ENCODE results near the gene ZMYND8. TPM values are rescaled to one million over a fixed set of nuclear protein-coding genes. Genes with fewer than 3 reads are reported as not detected.
A peak's percentile ranks its signal among the peaks of the same experiment; 100 is the strongest.

ZMYND8 gene
- total RNA-seq, 1 donor = 18.8 TPM

DNA sequence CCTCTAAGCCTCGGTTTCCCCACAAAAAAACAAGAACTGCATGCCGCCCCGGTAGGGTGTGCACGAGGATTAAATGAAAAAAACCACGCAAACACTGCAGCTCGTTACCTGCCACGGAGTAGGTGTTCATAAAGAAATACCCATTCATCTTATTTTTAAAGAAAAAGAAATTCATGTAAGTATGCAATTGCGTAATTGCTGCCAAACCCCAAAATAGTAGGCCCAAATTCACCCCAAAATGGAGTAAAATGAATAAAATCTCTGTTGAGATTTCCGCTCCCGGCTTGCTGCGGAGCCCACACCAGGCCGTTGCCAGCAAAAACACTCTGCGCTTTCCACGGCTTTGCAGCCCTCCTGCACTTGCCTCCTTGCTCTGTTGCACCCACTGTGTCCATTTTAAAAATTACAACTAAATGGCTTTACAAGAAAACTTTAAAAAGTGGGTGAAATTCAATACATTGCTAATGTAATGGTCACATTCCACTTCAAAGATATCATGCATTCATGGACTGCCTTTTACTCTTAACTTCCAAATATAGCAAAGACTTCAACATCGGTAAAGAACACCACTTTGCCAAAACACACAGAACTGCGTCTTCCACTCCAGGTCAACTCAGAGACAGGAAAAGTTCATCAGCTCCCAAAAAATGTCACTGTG, 125.0 kb downstream of the ZMYND8 start:
- peaks cover 34% of the 10 kb centered on the region for H3K4me1 ChIP-seq (ENCODE audit: insufficient read depth, low read length)
- peak overlapping the region; percentile 24 for H3K4me2 ChIP-seq (ENCODE audit: insufficient read depth, low read length)
- peak overlapping the region; percentile 77 for H3K27ac ChIP-seq (ENCODE audit: low read depth, low read length)
- H3K27me3 ChIP-seq (ENCODE audit: insufficient read depth, low read length) = no peaks in the 10 kb centered on the region
- peak; percentile 36 for TF ChIP-seq CTCF (IDR thresholded peaks at IDR 0.05; ENCODE audit: extremely low read depth, low read depth, low read length)
- H3K79me2 ChIP-seq (ENCODE audit: insufficient read depth, low read length) = no peaks in the 10 kb centered on the region
- peak; percentile 87 for DNase-seq (ENCODE audit: insufficient read length, low spot score, missing footprints)
- H4K20me1 ChIP-seq (ENCODE audit: insufficient read depth, low read length) = no peaks in the 10 kb centered on the region
- peaks cover 40% of the 10 kb centered on the region for H3K36me3 ChIP-seq (ENCODE audit: insufficient read depth, low read length)
- H3K4me3 ChIP-seq (ENCODE audit: insufficient read depth, low read length) = no peak overlapping the region
- H2AFZ ChIP-seq (ENCODE audit: low read length) = no peak overlapping the region
- H3K9me3 ChIP-seq (ENCODE audit: low read depth, low read length) = no peaks in the 10 kb centered on the region

DNA sequence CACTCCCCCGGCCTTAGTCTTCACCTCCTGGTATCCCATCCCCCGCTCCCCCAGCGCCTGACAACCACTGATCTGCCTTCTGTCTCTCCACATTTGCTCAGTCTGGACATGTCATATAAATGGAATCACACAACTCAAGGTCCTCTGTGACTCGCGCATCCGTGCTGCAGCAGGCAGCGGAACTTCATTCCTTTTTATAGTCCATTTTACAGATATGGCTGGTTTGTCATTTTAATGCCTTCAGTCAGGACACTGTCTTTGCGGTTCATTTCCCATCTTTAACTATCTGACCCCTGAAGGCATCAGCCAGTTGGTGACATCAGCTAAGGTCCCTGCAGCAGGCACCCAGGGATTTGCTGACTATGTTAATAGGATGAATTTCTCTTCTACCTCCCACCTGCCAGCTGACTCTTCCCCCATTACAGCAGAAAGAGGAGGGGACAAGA, 125.7 kb downstream of the ZMYND8 start:
- DNase-seq (ENCODE audit: insufficient read length, low spot score, missing footprints) = no peak
- H3K4me1 ChIP-seq (ENCODE audit: insufficient read depth, low read length) = peaks cover 34% of the 10 kb centered on the region
- no peak overlapping the region for H2AFZ ChIP-seq (ENCODE audit: low read length)
- no peaks in the 10 kb centered on the region for H3K79me2 ChIP-seq (ENCODE audit: insufficient read depth, low read length)
- peak overlapping the region; percentile 77 for H3K27ac ChIP-seq (ENCODE audit: low read depth, low read length)
- no peak for TF ChIP-seq CTCF (IDR thresholded peaks at IDR 0.05; ENCODE audit: extremely low read depth, low read depth, low read length)
- H3K4me2 ChIP-seq (ENCODE audit: insufficient read depth, low read length) = peak overlapping the region; percentile 24
- H4K20me1 ChIP-seq (ENCODE audit: insufficient read depth, low read length) = no peaks in the 10 kb centered on the region
- H3K9me3 ChIP-seq (ENCODE audit: low read depth, low read length) = no peaks in the 10 kb centered on the region
- H3K4me3 ChIP-seq (ENCODE audit: insufficient read depth, low read length) = no peak overlapping the region
- H3K36me3 ChIP-seq (ENCODE audit: insufficient read depth, low read length) = peaks cover 39% of the 10 kb centered on the region
- no peaks in the 10 kb centered on the region for H3K27me3 ChIP-seq (ENCODE audit: insufficient read depth, low read length)

DNA sequence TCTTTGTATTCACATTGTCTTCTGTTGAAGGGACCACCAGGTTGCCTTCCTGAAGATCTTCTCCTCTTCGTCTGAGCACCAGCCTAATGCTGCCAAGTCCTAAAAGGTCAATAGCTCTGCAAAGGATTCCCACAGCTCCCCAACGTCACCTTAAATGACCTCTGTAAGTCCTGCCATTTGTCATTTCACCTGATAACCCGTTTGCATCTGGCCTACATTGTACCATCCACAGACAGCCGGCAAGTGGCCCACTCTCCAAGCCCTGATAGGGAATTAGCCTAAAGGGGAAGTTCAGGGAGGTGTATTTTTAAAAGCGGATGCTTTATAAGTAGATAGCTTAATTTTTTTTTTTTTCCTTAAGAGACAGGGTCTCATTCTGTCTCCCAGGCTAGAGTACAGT, 127.8 kb downstream of the ZMYND8 start:
- no peak overlapping the region for H2AFZ ChIP-seq (ENCODE audit: low read length)
- no peaks in the 10 kb centered on the region for H3K9me3 ChIP-seq (ENCODE audit: low read depth, low read length)
- H3K4me1 ChIP-seq (ENCODE audit: insufficient read depth, low read length) = peaks cover 30% of the 10 kb centered on the region
- H3K27ac ChIP-seq (ENCODE audit: low read depth, low read length) = no peak overlapping the region
- H3K4me3 ChIP-seq (ENCODE audit: insufficient read depth, low read length) = no peak overlapping the region
- no peak for TF ChIP-seq CTCF (IDR thresholded peaks at IDR 0.05; ENCODE audit: extremely low read depth, low read depth, low read length)
- DNase-seq (ENCODE audit: insufficient read length, low spot score, missing footprints) = no peak
- H3K27me3 ChIP-seq (ENCODE audit: insufficient read depth, low read length) = no peaks in the 10 kb centered on the region
- no peaks in the 10 kb centered on the region for H3K79me2 ChIP-seq (ENCODE audit: insufficient read depth, low read length)
- H3K4me2 ChIP-seq (ENCODE audit: insufficient read depth, low read length) = no peak overlapping the region
- H3K36me3 ChIP-seq (ENCODE audit: insufficient read depth, low read length) = peaks cover 45% of the 10 kb centered on the region
- no peaks in the 10 kb centered on the region for H4K20me1 ChIP-seq (ENCODE audit: insufficient read depth, low read length)

DNA sequence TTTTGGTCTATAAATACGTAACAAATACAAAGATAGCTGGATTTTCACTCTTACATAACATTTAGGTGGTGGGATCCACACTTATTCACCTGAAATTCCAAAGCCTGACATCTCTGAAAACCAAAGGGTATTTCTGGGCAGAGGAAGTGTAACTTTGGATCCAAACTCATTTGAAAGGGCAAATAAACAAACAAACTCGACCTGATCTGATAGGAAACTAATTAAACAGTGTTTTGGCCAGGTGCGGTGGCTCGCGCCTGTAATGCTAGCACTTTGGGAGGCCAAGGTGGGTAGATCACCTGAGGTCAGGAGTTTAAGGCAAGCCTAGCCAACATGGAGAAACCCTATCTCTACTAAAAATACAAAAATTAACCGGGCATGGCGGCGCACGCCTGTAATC, 128.9 kb downstream of the ZMYND8 start:
- Histone ChIP-seq H3K9me3 (ENCODE audit: low read depth, low read length) (no peaks in the 10 kb centered on the region), H4K20me1 (ENCODE audit: insufficient read depth, low read length) (no peaks in the 10 kb centered on the region), H3K79me2 (ENCODE audit: insufficient read depth, low read length) (no peaks in the 10 kb centered on the region), H3K4me3 (ENCODE audit: insufficient read depth, low read length) (no peak overlapping the region), H3K4me1 (ENCODE audit: insufficient read depth, low read length) (peaks cover 22% of the 10 kb centered on the region), H2AFZ (ENCODE audit: low read length) (no peak overlapping the region), H3K36me3 (ENCODE audit: insufficient read depth, low read length) (peaks cover 52% of the 10 kb centered on the region), H3K27ac (ENCODE audit: low read depth, low read length) (no peak overlapping the region), H3K4me2 (ENCODE audit: insufficient read depth, low read length) (no peak overlapping the region), H3K27me3 (ENCODE audit: insufficient read depth, low read length) (no peaks in the 10 kb centered on the region)
- TF ChIP-seq CTCF (IDR thresholded peaks at IDR 0.05; ENCODE audit: extremely low read depth, low read depth, low read length) = no peak
- DNase-seq (ENCODE audit: insufficient read length, low spot score, missing footprints) = no peak
